ENCODE measurements around the gene MOB3A. TPM values are rescaled to one million over a fixed set of nuclear protein-coding genes. Genes with fewer than 3 reads are reported as not detected.

Gene MOB3A
- total and polyA plus RNA-seq, 9 of the 15 experiments (the other 6 are each of a cell fraction or from before 2014, with no cell fraction given) = 1.1 to 24.1 (median 6.0) TPM

DNA sequence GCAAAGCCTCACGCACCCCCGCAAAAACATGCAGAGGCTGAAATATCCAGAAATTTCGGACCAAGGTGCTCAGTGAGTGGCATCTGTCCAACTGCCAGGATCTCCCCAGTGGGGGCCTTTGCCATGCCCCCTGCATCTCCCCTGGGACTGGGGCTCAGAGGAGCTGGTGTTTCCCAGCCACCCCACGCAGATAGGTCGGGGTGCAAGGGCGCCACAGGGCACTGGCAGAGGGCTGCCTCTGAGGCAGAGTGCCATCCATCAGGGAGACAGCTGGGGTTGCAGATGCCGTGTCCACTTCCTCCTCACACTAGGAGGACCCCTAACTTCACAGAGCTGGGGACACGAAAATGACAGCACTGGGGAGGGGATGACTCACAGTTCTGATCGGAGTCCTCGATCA lies 26.9 kb upstream of the MOB3A start (continued):
- TF ChIP-seq, protein P1, sequence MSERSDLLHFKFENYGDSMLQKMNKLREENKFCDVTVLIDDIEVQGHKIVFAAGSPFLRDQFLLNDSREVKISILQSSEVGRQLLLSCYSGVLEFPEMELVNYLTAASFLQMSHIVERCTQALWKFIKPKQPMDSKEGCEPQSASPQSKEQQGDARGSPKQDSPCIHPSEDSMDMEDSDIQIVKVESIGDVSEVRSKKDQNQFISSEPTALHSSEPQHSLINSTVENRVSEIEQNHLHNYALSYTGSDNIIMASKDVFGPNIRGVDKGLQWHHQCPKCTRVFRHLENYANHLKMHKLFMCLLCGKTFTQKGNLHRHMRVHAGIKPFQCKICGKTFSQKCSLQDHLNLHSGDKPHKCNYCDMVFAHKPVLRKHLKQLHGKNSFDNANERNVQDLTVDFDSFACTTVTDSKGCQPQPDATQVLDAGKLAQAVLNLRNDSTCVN (CRISPR knock-in tag; IDR thresholded peaks at IDR 0.05) = no peak
- TF ChIP-seq ZNF253 (CRISPR knock-in tag; conservative IDR thresholded peaks at IDR 0.05) (no peak), C11orf30 (IDR thresholded peaks at IDR 0.05; ENCODE audit: low read depth) (no peak), TBP (optimal IDR thresholded peaks at IDR 0.05; ENCODE audit: low read depth, low read length) (no peak), IRF2 (CRISPR knock-in tag; IDR thresholded peaks at IDR 0.05) (no peak), MCM7 (IDR thresholded peaks at IDR 0.05) (no peak)
- TF ChIP-seq, protein P2, sequence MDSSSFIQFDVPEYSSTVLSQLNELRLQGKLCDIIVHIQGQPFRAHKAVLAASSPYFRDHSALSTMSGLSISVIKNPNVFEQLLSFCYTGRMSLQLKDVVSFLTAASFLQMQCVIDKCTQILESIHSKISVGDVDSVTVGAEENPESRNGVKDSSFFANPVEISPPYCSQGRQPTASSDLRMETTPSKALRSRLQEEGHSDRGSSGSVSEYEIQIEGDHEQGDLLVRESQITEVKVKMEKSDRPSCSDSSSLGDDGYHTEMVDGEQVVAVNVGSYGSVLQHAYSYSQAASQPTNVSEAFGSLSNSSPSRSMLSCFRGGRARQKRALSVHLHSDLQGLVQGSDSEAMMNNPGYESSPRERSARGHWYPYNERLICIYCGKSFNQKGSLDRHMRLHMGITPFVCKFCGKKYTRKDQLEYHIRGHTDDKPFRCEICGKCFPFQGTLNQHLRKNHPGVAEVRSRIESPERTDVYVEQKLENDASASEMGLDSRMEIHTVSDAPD (CRISPR knock-in tag; IDR thresholded peaks at IDR 0.05) = no peak
- TF ChIP-seq, protein P3, sequence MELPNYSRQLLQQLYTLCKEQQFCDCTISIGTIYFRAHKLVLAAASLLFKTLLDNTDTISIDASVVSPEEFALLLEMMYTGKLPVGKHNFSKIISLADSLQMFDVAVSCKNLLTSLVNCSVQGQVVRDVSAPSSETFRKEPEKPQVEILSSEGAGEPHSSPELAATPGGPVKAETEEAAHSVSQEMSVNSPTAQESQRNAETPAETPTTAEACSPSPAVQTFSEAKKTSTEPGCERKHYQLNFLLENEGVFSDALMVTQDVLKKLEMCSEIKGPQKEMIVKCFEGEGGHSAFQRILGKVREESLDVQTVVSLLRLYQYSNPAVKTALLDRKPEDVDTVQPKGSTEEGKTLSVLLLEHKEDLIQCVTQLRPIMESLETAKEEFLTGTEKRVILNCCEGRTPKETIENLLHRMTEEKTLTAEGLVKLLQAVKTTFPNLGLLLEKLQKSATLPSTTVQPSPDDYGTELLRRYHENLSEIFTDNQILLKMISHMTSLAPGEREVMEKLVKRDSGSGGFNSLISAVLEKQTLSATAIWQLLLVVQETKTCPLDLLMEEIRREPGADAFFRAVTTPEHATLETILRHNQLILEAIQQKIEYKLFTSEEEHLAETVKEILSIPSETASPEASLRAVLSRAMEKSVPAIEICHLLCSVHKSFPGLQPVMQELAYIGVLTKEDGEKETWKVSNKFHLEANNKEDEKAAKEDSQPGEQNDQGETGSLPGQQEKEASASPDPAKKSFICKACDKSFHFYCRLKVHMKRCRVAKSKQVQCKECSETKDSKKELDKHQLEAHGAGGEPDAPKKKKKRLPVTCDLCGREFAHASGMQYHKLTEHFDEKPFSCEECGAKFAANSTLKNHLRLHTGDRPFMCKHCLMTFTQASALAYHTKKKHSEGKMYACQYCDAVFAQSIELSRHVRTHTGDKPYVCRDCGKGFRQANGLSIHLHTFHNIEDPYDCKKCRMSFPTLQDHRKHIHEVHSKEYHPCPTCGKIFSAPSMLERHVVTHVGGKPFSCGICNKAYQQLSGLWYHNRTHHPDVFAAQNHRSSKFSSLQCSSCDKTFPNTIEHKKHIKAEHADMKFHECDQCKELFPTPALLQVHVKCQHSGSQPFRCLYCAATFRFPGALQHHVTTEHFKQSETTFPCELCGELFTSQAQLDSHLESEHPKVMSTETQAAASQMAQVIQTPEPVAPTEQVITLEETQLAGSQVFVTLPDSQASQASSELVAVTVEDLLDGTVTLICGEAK (IDR thresholded peaks at IDR 0.05) = no peak
- TF ChIP-seq, protein P3 (CRISPR knock-in tag; IDR thresholded peaks at IDR 0.05) = no peak

Measured in K562 (cell line).